GM23338 (cell line): ENCODE data around the gene UBAC2. TPM values are rescaled to one million over a fixed set of nuclear protein-coding genes. Genes with fewer than 3 reads are reported as not detected.

Source experiments
- ATAC-seq: fragments of 200-7000 bp; cut with Tn5 transposase; 3 replicates; pipeline ENCODE4 v1.9.1; 2020
- DNase-seq: peaks from one replicate; pipeline ENCODE4 v3.0.0-alpha.2; 2015; ENCODE audit warnings: low spot score
- H2AFZ ChIP-seq: fragments of 200-600 bp; sonication (generic); 2 replicates; pipeline ENCODE4 v1.8.0; 2016; ENCODE audit warnings: antibody characterized with exemption, mild to moderate bottlenecking, moderate library complexity
- H3F3A ChIP-seq: fragments of 200-600 bp; sonication (generic); replicated peaks from 2 replicates; pipeline ENCODE4 v1.8.0; 2017; ENCODE audit warnings: antibody characterized with exemption, mixed run types, low read depth
- H3K27ac ChIP-seq: fragments of 200-600 bp; sonication (generic); 2 replicates; pipeline ENCODE4 v1.6.1; 2016; ENCODE audit warnings: low read depth
- H3K27me3 ChIP-seq: fragments of 200-600 bp; sonication (generic); 2 replicates; pipeline ENCODE4 v1.8.0; 2016; ENCODE audit warnings: mild to moderate bottlenecking, mixed run types, moderate library complexity; ENCODE audit not compliant: insufficient read depth
- H3K36me3 ChIP-seq: fragments of 200-600 bp; sonication (generic); 2 replicates; pipeline ENCODE4 v1.8.0; 2016; ENCODE audit warnings: mild to moderate bottlenecking; ENCODE audit not compliant: insufficient read depth
- H3K4me1 ChIP-seq: fragments of 200-600 bp; sonication (generic); 2 replicates; pipeline ENCODE4 v1.8.0; 2016; ENCODE audit warnings: mild to moderate bottlenecking, moderate library complexity; ENCODE audit not compliant: insufficient read depth
- H3K4me2 ChIP-seq: fragments of 200-600 bp; sonication (generic); 2 replicates; pipeline ENCODE4 v1.7.1; 2017; ENCODE audit warnings: mixed run types
- H3K4me3 ChIP-seq: fragments of 200-600 bp; sonication (generic); 2 replicates; pipeline ENCODE4 v1.6.1; 2016; ENCODE audit warnings: mixed run types
- H3K79me2 ChIP-seq: fragments of 200-600 bp; sonication (generic); replicated peaks from 2 replicates; pipeline ENCODE4 v1.8.0; 2017; ENCODE audit warnings: mild to moderate bottlenecking; ENCODE audit not compliant: insufficient read depth
- H3K9me2 ChIP-seq: fragments of 200-600 bp; sonication (generic); 2 replicates; pipeline ENCODE4 v1.8.0; 2017; ENCODE audit not compliant: insufficient read depth
- H4K20me1 ChIP-seq: fragments of 200-600 bp; sonication (generic); replicated peaks from 2 replicates; pipeline ENCODE4 v1.8.0; 2017; ENCODE audit warnings: mild to moderate bottlenecking; ENCODE audit not compliant: insufficient read depth
- H3K27ac Mint-ChIP-seq: 2 replicates; pipeline ENCODE4 v1.8.0; 2020; ENCODE audit warnings: inconsistent platforms, mild to moderate bottlenecking, moderate library complexity, mixed read lengths
- H3K27me3 Mint-ChIP-seq: 3 replicates; pipeline ENCODE4 v1.8.0; 2022; ENCODE audit warnings: low read depth, mild to moderate bottlenecking, moderate library complexity, mixed read lengths, inconsistent platforms; ENCODE audit not compliant: insufficient read depth, poor library complexity
- H3K36me3 Mint-ChIP-seq: 3 replicates; pipeline ENCODE4 v1.8.0; 2021; ENCODE audit warnings: low read depth, mild to moderate bottlenecking, inconsistent platforms, moderate library complexity, mixed read lengths
- H3K4me1 Mint-ChIP-seq: 3 replicates; pipeline ENCODE4 v1.8.0; 2020; ENCODE audit warnings: mild to moderate bottlenecking, inconsistent platforms, mixed read lengths
- H3K4me3 Mint-ChIP-seq: 3 replicates; pipeline ENCODE4 v1.8.0; 2021; ENCODE audit warnings: moderate library complexity, mild to moderate bottlenecking, inconsistent platforms, mixed read lengths
- H3K9me3 Mint-ChIP-seq: 3 replicates; pipeline ENCODE4 v1.8.0; 2020; ENCODE audit warnings: moderate library complexity, mild to moderate bottlenecking, inconsistent platforms, mixed read lengths
- CREB1 ChIP-seq: fragments of 250-450 bp; sonication (Bioruptor Pico); IDR thresholded peaks from 2 replicates; pipeline ENCODE4 v1.5.0; 2020; ENCODE audit warnings: low read depth, mild to moderate bottlenecking, moderate library complexity
- CTCF ChIP-seq, 2 experiments: fragments of 200-600 bp in 1 of 2; sonication (generic) in 1 of 2; conservative IDR thresholded peaks; 2 replicates each; pipeline versions ENCODE4 v1.5.1 to v1.6.1; 2016 to 2017; ENCODE audit warnings: antibody characterized with exemption in 2 of 2, low read depth in 2 of 2, mild to moderate bottlenecking in 2 of 2, moderate library complexity in 1 of 2
- ETS1 ChIP-seq: IDR thresholded peaks from 2 replicates; pipeline ENCODE4 v1.6.1; 2016; ENCODE audit warnings: antibody characterized with exemption
- EZH2 ChIP-seq: fragments of 200-600 bp; sonication (generic); IDR thresholded peaks from one replicate; pipeline ENCODE4 v1.8.0; 2017; ENCODE audit warnings: antibody characterized with exemption, mild to moderate bottlenecking, low read depth; ENCODE audit not compliant: unreplicated experiment
- EZH2phosphoT487 ChIP-seq: fragments of 200-600 bp; sonication (generic); IDR thresholded peaks from one replicate; pipeline ENCODE4 v1.8.1; 2018; ENCODE audit warnings: antibody characterized with exemption; ENCODE audit not compliant: unreplicated experiment
- JUNB ChIP-seq: IDR thresholded peaks from one replicate; pipeline ENCODE4 v1.6.1; 2016; ENCODE audit warnings: antibody characterized with exemption; ENCODE audit not compliant: unreplicated experiment
- NANOG ChIP-seq: IDR thresholded peaks from 2 replicates; pipeline ENCODE4 v1.6.1; 2016; ENCODE audit warnings: antibody characterized with exemption, borderline replicate concordance
- POLR2AphosphoS5 ChIP-seq: IDR thresholded peaks from 2 replicates; pipeline ENCODE4 v1.6.1; 2016; ENCODE audit warnings: antibody characterized with exemption, low read depth
- REST ChIP-seq: IDR thresholded peaks from one replicate; pipeline ENCODE4 v1.6.1; 2018; ENCODE audit warnings: antibody characterized with exemption; ENCODE audit not compliant: unreplicated experiment
- STAT1 ChIP-seq: IDR thresholded peaks from one replicate; pipeline ENCODE4 v1.6.1; 2016; ENCODE audit warnings: antibody characterized with exemption; ENCODE audit not compliant: unreplicated experiment
- ZNF114 ChIP-seq: fragments of 250-450 bp; sonication (Bioruptor Pico); IDR thresholded peaks from 2 replicates; pipeline ENCODE4 v1.5.0; 2020; ENCODE audit warnings: mild to moderate bottlenecking, moderate library complexity
- ZNF331 ChIP-seq: fragments of 250-450 bp; sonication (Bioruptor Pico); IDR thresholded peaks from 2 replicates; pipeline ENCODE4 v1.5.0; 2020; ENCODE audit warnings: low read depth, mild to moderate bottlenecking, moderate library complexity
- ZNF462 ChIP-seq: fragments of 250-450 bp; sonication (Bioruptor Pico); IDR thresholded peaks from 2 replicates; pipeline ENCODE4 v1.5.0; 2020; ENCODE audit warnings: mild to moderate bottlenecking, moderate library complexity
- polyA plus RNA-seq: library from polyadenylated mRNA; unstranded; fragments of >200 nt; fragmentation: Nextera tagmentation; extraction: Ambion mirVana; gene quantifications from 2 replicates; pipeline ENCODE4 v1.2.1, GENCODE V29; 2016
- total RNA-seq: library from RNA; depleted of rRNA; stranded (reverse); fragments of >200 nt; shearing (Covaris generic); gene quantifications from 2 replicates; pipeline ENCODE4 v1.2.3, GENCODE V29; 2014

UBAC2 gene
- total and polyA plus RNA-seq, 2 experiments from 2014 or later = 37.9 to 76.9 TPM

GRCh38 chr13:99415851-99416331, 215.2 kb downstream of the UBAC2 start:
- no peak overlapping the region for H3K27ac ChIP-seq
- Mint-ChIP-seq H3K4me3 (no peak overlapping the region), H3K36me3 (no peaks in the 10 kb centered on the region; the same call in 2 of the 3 replicates), H3K9me3 (peaks cover 4% of the 10 kb centered on the region; the same call in 1 of the 3 replicates), H3K27me3 (peaks cover 4% of the 10 kb centered on the region), H3K4me1 (peaks cover 19% of the 10 kb centered on the region), H3K27ac (no peak overlapping the region)
- H3K36me3 ChIP-seq = no peaks in the 10 kb centered on the region
- no peaks in the 10 kb centered on the region for H3K79me2 ChIP-seq
- DNase-seq = no peak
- no peak overlapping the region for H3K4me3 ChIP-seq
- H3K4me1 ChIP-seq = peaks cover 19% of the 10 kb centered on the region
- no peak overlapping the region for H2AFZ ChIP-seq
- no peak overlapping the region for H3K4me2 ChIP-seq
- 0 out of 2 replicates have a peak, but pooled peaks cover 4% of the 10 kb centered on the region for H3F3A ChIP-seq
- no peaks in the 10 kb centered on the region for H4K20me1 ChIP-seq
- ATAC-seq = no peak
- TF ChIP-seq EZH2phosphoT487 (no peak), ZNF462 (CRISPR knock-in tag) (no peak), STAT1 (no peak), CTCF (conservative IDR thresholded peaks at IDR 0.05; ENCODE audit: low read depth in 2 of 2) (no peak), NANOG (no peak), ZNF331 (no peak), JUNB (no peak), ETS1 (no peak), POLR2AphosphoS5 (no peak), EZH2 (no peak), REST (no peak), ZNF114 (CRISPR knock-in tag) (no peak), CREB1 (no peak)
- no peaks in the 10 kb centered on the region for H3K27me3 ChIP-seq
- no peaks in the 10 kb centered on the region for H3K9me2 ChIP-seq
